HepG2 (cell line): ENCODE measurements around the gene FKBP14. TPM values are rescaled to one million over a fixed set of nuclear protein-coding genes. Genes with fewer than 3 reads are reported as not detected.

Experiments used
- ATF3 ChIP-seq: sonication (generic); formaldehyde crosslinking; IDR thresholded peaks from 2 replicates; pipeline ENCODE4 v1.4.0; 2020; ENCODE audit warnings: missing genetic modification reagents
- CCAR2 ChIP-seq: fragments of 200-400 bp; formaldehyde crosslinking; optimal IDR thresholded peaks from 2 replicates; pipeline ENCODE3; 2018; ENCODE audit warnings: low read depth, mild to moderate bottlenecking, low read length, moderate library complexity
- CHD4 ChIP-seq: fragments of 200-600 bp; sonication (generic); IDR thresholded peaks from 2 replicates; pipeline ENCODE4 v1.7.0; 2017; ENCODE audit warnings: mild to moderate bottlenecking, low read length, borderline replicate concordance
- E2F5 ChIP-seq: sonication (generic); formaldehyde crosslinking; conservative IDR thresholded peaks from 2 replicates; pipeline ENCODE4 v1.4.0; 2020; ENCODE audit warnings: missing genetic modification reagents
- HINFP ChIP-seq: sonication (generic); formaldehyde crosslinking; IDR thresholded peaks from 2 replicates; pipeline ENCODE4 v1.4.0; 2020; ENCODE audit warnings: low read depth, mild to moderate bottlenecking, missing genetic modification reagents
- ISX ChIP-seq: sonication (generic); formaldehyde crosslinking; conservative IDR thresholded peaks from 2 replicates; pipeline ENCODE4 v1.5.0; 2020; ENCODE audit warnings: missing genetic modification reagents
- KDM1A ChIP-seq: IDR thresholded peaks from 2 replicates; pipeline ENCODE4 v1.6.1; 2016; ENCODE audit warnings: missing compliant biosample characterization
- KDM2A ChIP-seq: sonication (generic); formaldehyde crosslinking; IDR thresholded peaks from 2 replicates; pipeline ENCODE4 v1.4.0; 2020; ENCODE audit warnings: low read depth, missing genetic modification reagents, borderline replicate concordance
- RORA ChIP-seq: sonication (generic); formaldehyde crosslinking; IDR thresholded peaks from 2 replicates; pipeline ENCODE4 v1.5.0; 2020; ENCODE audit warnings: mild to moderate bottlenecking, missing genetic modification reagents, moderate library complexity
- SNAPC2 ChIP-seq: sonication (generic); formaldehyde crosslinking; IDR thresholded peaks from 2 replicates; pipeline ENCODE4 v1.8.1; 2022; ENCODE audit warnings: mild to moderate bottlenecking, missing genetic modification reagents
- SOX13 ChIP-seq, 3 experiments: fragments of 450-650 bp in 1 of 3; sonication (generic) in 1 of 3; formaldehyde crosslinking in 1 of 3; IDR thresholded peaks in 2 of 3; conservative IDR thresholded peaks in 1 of 3; 2 replicates each; pipeline versions ENCODE4 v1.5.0 to v1.6.1; 2016 to 2020; ENCODE audit warnings: antibody characterized with exemption in 1 of 3, mild to moderate bottlenecking in 1 of 3, missing compliant biosample characterization in 1 of 3, missing genetic modification reagents in 1 of 3, moderate library complexity in 1 of 3
- TGIF2 ChIP-seq: IDR thresholded peaks from 2 replicates; pipeline ENCODE4 v1.6.1; 2016; ENCODE audit warnings: control low read depth, missing compliant biosample characterization
- ZBTB34 ChIP-seq: sonication (generic); formaldehyde crosslinking; IDR thresholded peaks from 2 replicates; pipeline ENCODE4 v1.8.0; 2022; ENCODE audit warnings: mild to moderate bottlenecking, missing genetic modification reagents
- ZMAT5 ChIP-seq: sonication (generic); formaldehyde crosslinking; IDR thresholded peaks from 2 replicates; pipeline ENCODE4 v1.5.0; 2020; ENCODE audit warnings: mild to moderate bottlenecking, low read depth, missing genetic modification reagents, borderline replicate concordance
- ZNF20 ChIP-seq: sonication (generic); formaldehyde crosslinking; IDR thresholded peaks from 2 replicates; pipeline ENCODE4 v1.4.0; 2020; ENCODE audit warnings: mild to moderate bottlenecking, moderate library complexity, missing genetic modification reagents
- polyA plus RNA-seq, 8 experiments: library from polyadenylated mRNA; depleted of rRNA in 3 of 8; stranded (reverse) in 7 of 8; unstranded in 1 of 8; fragments of >200 nt; fragmentation: Illumina TruSeq in 4 of 8; extraction: Trizol in 4 of 8; gene quantifications; 2 replicates each; pipeline versions ENCODE4 v1.2.1 to v1.2.3, GENCODE V29; 2011 to 2016; ENCODE audit warnings: low read depth in 4 of 8, missing spikeins in 1 of 8, mixed read lengths in 1 of 8; ENCODE audit not compliant: insufficient read depth in 1 of 8
- total RNA-seq, 5 experiments: library from RNA; depleted of rRNA; stranded (reverse); fragments of >200 nt; fragmentation: Illumina TruSeq; extraction: Trizol; gene quantifications; 2 replicates each; pipeline ENCODE4 v1.2.3, GENCODE V29; 2016; ENCODE audit warnings: low read depth in 1 of 5
- TF ChIP-seq, protein P1 (sequence below): sonication (generic); formaldehyde crosslinking; IDR thresholded peaks from 2 replicates; pipeline ENCODE4 v1.8.0; 2022; ENCODE audit warnings: missing genetic modification reagents, mild to moderate bottlenecking, borderline replicate concordance
- TF ChIP-seq, protein P2 (sequence below): sonication (generic); formaldehyde crosslinking; IDR thresholded peaks from 2 replicates; pipeline ENCODE4 v1.8.1; 2023; ENCODE audit warnings: mild to moderate bottlenecking, inconsistent platforms, moderate library complexity, missing genetic modification reagents, borderline replicate concordance
- TF ChIP-seq, protein P3 (sequence below): sonication (generic); formaldehyde crosslinking; conservative IDR thresholded peaks from 2 replicates; pipeline ENCODE4 v1.4.0; 2020; ENCODE audit warnings: missing genetic modification reagents

Gene FKBP14
- total and polyA plus RNA-seq, 2 of the 13 experiments (the other 11 are each of a cell fraction or from before 2014, with no cell fraction given): 20.0 to 32.3 TPM

- TF ChIP-seq HINFP (CRISPR knock-in tag) (no peak), KDM1A (no peak), ZBTB34 (CRISPR knock-in tag) (0 out of 2 replicates have a peak, but pooled peaks have one; percentile 44), CCAR2 (no peak), TGIF2 (CRISPR knock-in tag) (peak; percentile 61; the same call in 1 of the 2 replicates), SNAPC2 (CRISPR knock-in tag) (no peak), E2F5 (CRISPR knock-in tag) (no peak), ZNF20 (CRISPR knock-in tag) (no peak), ZMAT5 (CRISPR knock-in tag) (no peak), CHD4 (no peak), ATF3 (CRISPR knock-in tag) (no peak), ISX (0 out of 2 replicates have a peak, but pooled peaks have one; percentile 48), SOX13 (IDR thresholded peaks at IDR 0.05) (no peak), SOX13 (CRISPR knock-in tag; conservative IDR thresholded peaks at IDR 0.05 in 1 of 2, IDR thresholded peaks at IDR 0.05 in 1 of 2) (peak in 1 of 2 experiments; percentile 36; a peak in 1 of 4 replicates), RORA (no peak), KDM2A (CRISPR knock-in tag) (no peak)
- TF ChIP-seq, protein P1, sequence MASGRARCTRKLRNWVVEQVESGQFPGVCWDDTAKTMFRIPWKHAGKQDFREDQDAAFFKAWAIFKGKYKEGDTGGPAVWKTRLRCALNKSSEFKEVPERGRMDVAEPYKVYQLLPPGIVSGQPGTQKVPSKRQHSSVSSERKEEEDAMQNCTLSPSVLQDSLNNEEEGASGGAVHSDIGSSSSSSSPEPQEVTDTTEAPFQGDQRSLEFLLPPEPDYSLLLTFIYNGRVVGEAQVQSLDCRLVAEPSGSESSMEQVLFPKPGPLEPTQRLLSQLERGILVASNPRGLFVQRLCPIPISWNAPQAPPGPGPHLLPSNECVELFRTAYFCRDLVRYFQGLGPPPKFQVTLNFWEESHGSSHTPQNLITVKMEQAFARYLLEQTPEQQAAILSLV (CRISPR knock-in tag): no peak
- TF ChIP-seq, protein P2, sequence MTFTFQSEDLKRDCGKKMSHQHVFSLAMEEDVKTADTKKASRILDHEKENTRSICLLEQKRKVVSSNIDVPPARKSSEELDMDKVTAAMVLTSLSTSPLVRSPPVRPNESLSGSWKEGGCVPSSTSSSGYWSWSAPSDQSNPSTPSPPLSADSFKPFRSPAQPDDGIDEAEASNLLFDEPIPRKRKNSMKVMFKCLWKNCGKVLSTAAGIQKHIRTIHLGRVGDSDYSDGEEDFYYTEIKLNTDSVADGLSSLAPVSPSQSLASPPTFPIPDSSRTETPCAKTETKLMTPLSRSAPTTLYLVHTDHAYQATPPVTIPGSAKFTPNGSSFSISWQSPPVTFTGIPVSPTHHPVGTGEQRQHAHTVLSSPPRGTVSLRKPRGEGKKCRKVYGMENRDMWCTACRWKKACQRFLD (CRISPR knock-in tag): no peak; the same call in 1 of the 2 replicates
- TF ChIP-seq, protein P3, sequence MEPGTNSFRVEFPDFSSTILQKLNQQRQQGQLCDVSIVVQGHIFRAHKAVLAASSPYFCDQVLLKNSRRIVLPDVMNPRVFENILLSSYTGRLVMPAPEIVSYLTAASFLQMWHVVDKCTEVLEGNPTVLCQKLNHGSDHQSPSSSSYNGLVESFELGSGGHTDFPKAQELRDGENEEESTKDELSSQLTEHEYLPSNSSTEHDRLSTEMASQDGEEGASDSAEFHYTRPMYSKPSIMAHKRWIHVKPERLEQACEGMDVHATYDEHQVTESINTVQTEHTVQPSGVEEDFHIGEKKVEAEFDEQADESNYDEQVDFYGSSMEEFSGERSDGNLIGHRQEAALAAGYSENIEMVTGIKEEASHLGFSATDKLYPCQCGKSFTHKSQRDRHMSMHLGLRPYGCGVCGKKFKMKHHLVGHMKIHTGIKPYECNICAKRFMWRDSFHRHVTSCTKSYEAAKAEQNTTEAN (CRISPR knock-in tag): no peak
Measured at GRCh38 chr7:30028749-30029635, 2.5 kb upstream of the FKBP14 start (continued).
